GM19035 (cell line): ENCODE data around the gene EIF2AK2.

ENCODE experiments used
- ATAC-seq: cut with Tn5 transposase; IDR thresholded peaks from one replicate; pipeline ENCODE4 v1.9.1; 2021; ENCODE audit not compliant: unreplicated experiment

The EIF2AK2 gene

DNA sequence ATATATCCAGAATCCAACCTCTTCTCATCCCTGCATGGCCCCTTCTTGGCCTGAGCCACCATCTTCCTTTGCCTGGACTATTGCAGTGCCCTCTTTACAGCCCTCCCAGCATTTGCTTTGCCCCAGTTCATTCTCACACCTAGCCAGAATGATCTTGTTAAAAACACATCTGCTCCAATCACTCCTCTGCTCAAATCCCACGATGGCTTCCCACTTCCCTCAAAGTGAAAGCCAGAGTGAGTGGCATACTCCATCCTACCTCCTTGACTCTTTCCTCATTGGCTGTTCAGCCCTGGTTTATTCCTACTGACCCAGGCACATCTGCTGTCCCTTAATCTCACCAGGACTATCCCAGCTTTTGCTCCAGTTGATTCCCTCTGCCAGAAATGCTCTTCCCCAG is 17.0 kb upstream of the EIF2AK2 start:
- ATAC-seq, result no peak

DNA sequence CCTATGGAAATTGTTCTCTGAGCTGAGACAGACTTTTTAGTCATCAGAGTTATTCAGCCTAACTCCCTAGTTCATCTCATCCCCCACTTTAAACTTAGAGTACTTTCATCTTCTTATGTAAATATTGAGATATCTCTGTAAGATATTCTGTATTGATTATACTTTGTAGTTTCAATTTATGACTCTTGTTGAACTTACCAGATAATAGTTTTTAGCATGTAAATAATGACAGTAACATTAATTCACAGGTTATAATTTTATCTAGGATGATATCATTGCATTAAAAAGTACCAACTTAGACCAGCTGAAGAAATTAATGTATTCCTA is 14.8 kb upstream of the EIF2AK2 start:
- ATAC-seq, result no peak

DNA sequence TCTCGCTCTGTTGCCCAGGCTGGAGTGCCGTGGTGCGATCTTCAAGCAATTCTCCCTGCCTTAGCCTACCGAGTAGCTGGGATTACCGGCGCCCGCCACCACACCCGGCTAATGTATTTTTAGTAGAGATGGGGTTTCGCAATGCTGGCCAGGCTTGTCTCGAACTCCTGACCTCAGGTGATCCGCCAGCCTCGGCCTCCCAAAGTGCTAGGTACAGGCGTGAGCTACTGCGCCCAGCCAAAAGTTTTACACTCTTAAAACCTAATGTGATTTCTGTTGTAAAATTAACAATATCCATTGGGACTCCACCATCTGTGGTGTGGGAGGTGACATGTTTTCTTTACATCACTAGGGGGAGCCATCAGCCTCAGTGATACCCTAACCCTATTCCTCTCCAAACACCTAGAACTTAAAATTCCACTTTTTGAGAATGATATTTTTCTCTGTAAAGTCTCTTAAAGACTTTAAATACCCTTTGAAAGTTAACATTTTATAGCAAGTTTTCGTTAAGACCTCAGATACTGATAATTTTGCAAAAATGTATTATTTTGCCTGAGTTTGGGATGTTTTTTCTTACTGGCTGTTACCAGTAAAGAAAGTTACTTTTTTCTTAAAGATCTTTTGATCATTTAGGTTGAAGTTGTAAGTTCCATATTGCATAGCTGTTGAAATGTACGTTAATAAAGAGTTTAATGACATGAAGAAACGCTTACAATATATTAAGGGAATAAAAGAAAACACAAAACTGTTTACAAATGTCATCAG is 11.6 kb upstream of the EIF2AK2 start:
- peak; percentile 52 for ATAC-seq

DNA sequence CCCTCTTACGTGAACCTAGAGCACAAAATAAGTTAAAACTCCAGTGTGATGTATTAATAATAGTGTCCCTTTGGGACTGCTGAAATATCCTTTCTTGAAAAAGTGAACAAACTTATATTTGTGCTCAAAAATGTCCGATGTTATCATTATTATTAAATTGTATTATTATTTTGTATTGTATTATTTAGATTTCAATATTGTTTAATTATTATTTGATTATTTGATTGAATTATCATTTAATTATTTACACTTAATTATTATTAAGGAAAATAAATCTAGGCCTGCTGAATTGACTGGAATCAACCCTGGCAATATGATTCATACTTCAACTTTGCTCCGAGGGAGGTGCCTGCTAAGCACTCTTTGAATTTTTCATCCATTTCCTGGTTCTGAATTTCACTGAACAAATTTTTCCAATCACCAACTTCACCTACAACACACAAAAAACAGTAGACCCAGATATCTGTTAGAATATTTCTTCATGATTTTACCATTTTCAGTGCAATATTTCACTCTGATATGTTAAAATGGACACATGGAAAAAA is 10.9 kb upstream of the EIF2AK2 start:
- no peak for ATAC-seq

DNA sequence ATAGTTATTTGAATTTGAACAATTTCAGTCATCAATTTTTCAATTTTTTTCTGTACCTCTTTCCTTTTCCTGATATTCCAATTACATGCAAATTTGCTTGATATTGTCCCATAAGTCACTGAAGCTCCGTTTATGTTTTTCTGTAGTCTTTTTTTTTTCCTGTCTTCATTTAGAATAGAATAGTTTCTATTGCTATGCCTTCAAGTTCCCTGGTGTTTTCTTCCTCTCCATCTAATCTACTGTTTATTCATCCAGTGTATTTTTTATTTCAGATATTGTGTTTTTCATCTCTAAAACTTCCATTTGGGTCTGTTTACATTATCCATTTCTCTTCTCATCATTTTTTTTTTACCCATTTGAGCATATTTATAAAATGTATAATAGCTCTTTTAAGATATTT is 8.0 kb upstream of the EIF2AK2 start:
- ATAC-seq, result no peak

DNA sequence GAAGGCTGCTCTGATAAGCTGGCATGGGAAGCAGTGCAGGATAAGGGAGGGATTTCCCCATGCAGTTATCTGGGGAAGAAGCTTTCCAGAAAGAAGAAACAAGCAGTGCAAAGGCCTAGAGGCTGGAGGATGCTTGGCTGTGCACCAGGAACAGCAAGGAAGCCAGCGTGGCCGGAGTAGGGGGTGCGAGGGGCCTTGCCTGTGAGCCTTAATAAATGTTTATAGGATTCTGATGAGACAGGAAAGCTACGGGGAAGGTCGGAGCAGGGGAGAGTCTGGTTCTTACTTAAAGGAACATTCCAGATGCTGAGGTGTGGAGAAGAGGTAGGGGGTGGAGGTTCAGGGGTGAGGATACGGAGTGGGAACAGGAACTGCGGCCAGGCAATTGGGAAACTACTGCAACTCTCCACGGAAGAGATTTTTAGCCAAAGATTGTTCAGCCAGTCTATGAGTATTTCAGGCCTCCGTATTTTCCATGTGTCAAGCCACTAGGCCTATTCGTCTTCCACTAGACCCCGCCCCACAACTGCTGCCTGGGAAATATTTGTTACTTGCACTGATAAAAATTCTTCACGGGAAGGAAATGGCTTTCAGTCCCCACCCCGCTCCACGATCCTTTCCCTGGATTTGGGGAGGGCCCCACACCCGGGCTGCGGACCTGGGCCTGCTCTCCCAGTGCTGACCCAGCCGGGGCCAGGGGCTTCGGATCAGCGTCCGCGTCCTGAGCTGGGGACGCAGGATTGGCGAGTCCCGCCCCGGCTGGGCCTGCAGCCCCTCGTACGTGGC is 516 bp downstream of the EIF2AK2 start:
- peak; percentile 31 for ATAC-seq

DNA sequence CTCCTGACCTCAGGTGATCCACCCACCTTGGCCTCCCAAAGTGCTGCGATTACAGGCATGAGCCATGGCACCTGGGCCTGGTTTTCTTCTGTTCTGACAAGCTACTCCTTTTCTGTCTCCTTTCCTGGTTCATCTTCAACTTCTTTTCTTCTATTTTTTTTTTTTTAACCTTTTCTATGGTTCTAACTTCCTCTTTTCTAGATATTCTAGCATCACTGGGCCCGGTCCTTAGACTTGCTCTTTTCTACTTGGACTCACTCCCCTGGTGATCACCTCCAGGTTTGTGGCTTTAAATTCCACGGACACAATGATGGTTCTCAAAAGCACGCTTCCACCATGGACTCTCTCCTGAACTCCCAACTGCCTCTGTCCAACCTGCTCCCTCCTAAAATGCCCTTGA is 2.0 kb downstream of the EIF2AK2 start:
- ATAC-seq, result no peak

DNA sequence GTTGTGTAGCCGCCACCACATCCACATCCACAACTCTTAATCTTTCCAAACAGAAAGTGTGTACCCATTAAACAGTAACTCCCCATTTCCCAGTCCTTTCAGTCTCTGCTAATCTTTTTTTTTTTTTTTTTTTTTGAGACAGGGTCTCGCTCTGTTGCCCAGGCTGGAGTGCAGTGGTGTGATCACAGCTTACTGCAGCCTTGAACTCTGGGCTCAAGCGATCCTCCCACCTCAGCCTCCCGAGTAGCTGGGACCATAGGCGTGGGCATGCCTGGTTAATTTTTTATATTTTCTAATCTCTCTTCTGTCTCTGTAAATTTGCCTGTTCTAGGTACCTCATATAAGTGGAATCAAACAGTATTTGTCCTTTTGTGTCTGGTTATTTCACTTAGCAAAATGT is 3.6 kb downstream of the EIF2AK2 start:
- no peak for ATAC-seq

DNA sequence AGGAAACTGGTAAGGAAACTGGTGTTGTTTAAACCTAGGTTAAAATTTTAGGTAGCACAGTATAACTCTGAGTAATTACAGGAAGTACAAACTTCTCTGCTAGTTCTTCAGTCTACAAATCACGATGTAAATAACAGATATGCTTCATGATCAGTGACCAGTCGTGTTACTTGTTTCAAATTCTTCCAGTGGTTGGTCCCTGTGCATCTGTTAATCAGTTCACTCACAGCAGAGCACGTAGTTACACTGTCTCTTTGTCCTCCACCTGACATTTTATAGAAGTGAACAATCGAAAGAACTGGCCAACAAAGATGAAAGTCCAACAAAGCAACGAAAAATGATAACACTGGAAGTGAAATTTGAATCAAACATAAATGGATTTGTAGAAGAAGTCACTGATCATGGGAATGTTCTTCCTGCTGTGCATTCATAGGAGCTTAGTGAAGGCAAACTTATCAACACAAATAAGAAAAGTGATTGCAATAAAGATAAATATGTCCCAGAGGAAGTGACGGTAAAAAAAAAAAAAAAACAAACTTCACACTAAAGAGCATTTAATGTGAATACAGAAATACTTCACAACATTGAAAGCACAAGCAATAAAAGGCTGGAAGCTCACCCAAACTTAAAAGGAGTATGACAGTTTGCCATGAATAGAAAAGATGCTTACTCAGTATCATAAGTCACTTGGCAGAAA is 7.0 kb downstream of the EIF2AK2 start:
- ATAC-seq, result no peak

DNA sequence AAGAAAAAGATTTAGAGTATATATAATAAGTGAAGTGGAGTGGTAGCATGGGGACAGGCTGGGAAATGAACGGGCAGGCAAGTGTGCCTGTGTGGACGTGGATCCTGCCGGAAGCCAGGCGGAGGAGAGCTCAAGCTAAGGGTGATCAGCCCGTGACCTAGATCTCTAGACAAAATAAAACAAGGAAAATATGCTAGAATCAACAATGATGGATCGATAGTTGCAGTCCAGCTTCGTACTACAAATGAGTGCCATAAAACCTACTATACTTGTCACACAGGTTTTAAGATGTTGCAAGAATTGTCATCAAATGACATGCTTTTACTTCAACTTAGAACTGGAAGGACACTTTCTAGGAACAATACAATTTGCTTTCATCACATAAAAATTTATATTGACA is 8.5 kb downstream of the EIF2AK2 start:
- ATAC-seq, result no peak

DNA sequence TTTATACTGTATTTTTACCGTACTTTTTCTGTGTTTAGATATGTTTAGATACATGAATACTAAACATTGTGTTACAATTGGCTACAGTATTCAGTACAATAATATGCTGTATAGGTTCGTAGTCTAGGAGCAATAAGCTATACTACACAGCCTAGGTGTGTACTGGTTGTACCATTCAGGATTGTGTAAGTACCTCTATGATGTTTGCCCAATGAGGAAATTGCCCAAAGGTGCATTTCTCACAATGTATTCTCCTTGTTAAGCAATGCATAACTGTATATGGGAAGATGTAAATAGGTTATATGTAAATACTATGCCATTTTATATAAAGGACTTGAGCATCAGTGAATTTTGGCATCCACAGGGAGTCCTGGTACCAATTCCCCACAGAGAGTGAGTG is 10.7 kb downstream of the EIF2AK2 start:
- ATAC-seq, result no peak

DNA sequence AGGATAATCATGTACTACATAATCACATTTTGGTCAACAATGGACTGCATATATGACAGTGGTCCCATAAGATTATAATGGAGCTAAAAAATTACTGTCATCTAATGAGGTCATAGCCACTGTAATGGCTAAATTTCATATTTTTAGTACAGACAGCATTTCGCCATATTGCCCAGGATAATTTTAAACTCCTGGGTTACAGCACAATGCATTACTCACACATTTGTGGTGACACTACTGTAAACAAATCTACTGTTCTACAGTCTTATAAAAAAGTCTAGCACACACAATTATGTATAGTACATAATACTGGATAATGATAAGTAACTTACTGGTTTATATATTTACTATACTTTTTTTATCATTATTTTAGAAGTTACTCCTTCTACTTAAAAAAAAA is 12.8 kb downstream of the EIF2AK2 start:
- no peak for ATAC-seq

DNA sequence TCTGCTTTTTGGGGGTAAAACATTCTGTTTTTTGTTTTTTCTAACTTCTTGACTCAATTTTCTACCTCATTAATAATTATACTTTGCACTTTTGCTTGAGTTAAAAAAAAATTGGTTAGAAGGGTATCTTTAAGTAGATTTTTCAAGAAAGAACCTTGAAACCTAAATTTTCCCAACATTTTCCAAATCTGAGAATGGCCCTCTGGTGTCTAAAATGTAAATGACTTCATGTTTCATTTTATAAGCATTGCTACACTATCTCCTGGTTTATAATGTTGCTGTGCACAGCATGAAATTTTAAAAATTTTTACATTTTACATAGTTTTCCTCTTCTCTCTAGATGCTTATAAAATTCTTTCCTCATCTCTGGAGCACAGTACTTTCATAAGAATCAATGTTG is 14.2 kb downstream of the EIF2AK2 start:
- ATAC-seq, result no peak

DNA sequence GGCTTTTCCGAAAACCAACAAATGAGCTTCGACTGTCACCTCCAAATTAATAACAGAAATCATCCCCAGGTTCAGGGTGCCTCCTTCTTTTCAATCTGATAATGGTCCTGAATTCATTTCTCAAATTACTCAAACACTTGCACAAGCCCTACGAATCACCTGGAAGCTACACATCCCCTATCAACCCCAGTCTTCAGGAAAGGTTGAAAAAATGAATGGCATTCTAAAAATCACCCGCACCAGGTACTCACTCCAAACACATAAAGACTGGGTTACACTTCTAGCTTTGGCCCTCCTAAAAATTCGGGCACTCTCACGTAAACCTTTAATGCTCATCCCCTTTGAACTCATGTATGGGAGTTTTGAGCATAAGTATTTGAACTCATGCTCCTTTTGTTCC is 23.9 kb downstream of the EIF2AK2 start:
- no peak for ATAC-seq

DNA sequence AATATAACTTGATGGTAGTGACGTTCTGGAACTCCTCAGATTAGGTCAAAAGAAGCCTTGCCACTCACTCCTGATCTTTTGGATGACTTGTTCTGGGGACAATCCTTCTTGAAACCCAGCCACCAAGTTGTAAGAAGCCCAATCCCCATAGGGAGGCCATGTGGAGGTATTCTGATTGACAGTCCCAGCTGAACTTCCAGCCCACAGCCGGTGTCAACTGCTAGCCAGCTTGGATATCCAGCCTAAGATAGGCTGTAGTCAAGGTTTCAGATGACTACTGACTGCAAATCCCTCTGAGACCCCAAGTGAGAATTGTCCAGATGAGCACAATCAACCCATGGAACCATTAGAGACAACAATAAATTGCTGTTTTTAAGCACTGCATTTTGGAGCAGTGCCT is 31.4 kb downstream of the EIF2AK2 start:
- no peak for ATAC-seq

DNA sequence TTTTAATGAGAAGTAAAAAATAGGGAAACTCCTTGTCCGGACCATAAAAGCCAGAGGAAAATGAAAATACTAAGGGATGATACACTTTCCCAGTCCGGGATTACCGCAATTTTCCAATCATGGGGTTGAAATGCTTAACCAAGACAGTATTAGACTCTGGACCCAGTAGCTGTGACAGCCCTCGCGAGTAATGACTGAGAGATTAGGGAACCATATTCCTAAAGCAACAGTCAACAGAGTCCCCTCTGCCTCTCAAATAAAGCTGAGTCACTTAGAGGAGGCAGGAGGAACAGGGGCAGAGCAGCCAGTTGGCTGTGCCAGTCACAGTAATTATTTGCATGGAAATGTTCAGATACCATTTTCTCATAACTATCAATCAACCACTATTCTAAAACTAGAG is 37.6 kb downstream of the EIF2AK2 start:
- ATAC-seq, result no peak

DNA sequence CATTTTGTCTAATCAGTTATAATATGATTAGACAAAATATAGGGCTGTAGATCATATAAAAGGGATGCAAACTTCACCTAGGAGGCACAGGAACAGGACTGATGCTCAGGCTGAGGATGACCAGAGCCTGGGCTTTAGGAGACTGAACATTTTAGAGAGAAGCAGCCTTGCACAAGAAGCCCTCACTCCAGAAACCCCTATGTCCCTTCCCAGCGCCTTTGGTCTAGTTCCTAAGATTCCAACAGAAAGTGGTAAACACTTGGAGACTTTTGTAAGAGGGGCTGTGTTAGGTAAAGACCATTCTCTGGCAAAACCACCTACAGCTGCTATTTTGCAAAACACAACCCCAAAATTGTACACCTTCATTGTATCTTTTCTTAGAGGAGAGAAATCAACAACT is 39.2 kb downstream of the EIF2AK2 start:
- no peak for ATAC-seq

DNA sequence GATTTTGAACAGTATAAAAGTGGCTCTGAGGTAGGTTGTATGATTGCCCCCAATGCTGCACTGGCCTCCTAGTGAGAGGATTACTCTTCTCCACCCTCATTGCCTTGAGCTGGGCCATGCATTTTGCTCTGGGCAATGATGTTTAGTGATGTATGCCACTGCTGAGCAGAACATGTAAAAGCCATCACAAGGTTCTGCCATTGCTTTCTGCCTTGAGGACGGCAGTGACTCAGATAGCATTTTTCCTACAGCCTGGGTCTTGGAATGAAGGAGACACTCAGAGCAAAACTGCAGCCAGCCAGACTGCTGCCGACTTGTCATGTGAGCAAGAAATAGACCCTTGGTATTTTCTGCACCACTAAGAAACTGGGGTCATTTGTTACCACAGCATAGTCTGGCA is 44.8 kb downstream of the EIF2AK2 start:
- no peak for ATAC-seq

DNA sequence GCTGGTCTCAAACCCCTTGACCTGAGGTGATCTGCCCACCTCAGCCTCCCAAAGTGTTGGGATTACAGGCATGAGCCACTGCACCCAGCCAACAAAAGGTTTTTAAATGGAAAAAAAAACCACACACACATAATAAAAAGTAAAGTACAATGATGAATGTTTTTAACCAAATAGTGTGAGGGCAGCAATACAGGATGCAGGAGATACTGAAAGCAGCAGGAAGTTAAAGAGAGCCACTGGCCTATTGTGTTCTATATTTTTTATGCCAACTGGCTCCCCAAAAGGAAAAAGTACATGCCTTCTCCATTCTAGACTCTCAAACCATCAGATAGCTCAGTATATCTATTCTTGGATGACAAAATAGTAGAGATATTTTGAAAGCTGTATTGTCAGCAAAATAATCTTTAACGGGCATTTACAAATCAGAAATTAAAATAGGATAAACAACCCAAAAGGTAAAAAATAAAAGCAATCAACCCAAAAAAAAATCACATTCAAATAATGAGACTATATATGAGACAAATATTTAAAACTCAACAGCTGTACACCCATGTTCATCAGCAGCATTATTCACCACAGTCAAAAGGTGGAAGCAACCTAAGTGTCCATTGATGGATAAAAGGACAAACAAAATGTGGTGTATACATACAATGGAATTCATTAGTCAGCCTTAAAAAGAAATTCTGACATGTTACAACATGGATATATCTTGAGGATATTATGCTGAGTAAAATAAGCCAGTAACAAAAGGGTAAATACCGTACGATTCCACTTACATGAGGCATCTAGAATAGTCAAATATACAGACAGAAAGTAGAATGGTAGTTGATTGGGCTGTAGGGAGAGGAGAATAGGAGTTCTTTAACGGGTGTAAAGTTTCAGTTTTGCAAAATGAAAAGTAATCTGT is 46.2 kb downstream of the EIF2AK2 start:
- no peak for ATAC-seq

DNA sequence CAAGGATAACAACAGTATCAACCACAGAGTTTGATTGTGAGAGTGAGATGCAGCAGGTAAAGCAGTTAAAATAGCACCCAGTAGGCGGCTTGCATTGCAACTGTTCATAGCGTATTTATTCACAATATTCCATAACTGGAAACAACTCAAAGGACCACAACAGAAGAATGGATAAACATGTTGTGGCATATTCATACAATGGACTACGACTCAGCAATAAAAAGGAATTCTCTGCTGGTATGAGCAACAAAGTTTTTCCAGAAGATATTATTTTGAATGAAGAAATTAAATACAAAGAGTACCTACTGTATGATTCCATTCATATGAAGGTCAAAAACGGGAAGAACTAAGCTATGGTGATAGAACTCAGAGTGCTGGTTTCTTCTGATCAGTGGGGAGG is 47.3 kb downstream of the EIF2AK2 start:
- ATAC-seq, result no peak

DNA sequence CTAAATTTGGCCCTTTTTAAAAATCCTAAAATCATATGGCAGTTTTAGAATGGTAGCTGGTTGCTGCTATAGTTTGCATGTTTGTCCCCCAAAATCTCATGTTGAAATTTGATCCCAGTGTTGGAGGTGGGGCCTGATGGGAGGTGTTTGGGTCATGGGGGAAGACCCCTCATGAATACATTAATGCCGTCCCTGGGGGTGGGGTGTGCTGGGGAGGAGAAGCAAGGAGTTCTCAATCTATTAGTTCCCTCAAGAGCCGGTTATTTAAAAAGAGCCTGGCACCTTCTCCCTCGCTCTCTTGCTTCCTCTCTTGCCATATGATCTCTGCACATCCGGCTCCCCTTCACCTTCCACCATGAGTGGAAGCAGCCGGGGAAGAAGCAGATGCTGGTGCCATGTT is 51.6 kb downstream of the EIF2AK2 start:
- ATAC-seq, result no peak
